ENCODE measurements around the gene LRRTM3.

The LRRTM3 gene

DNA sequence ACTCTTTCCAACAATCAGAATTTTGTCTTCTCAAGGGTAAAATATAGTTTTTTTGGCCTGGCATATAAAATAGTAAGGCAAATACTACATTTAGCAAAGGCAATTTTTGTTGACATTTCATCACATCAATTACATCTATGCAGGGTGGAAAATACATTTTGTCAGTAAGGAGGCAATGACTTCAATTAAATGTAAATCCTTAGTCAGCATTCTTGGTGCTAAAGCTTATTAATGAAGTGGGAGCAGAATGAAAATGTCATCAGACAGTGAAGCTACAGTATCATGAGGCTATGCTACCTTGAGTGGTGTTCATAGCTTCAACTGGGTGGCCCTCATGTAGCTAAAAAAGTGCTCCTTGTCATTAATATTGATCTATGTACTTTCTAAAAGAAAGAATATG is 8.9 kb downstream of the LRRTM3 start:
- DNase-seq (ENCODE audit: low spot score), result no peak

DNA sequence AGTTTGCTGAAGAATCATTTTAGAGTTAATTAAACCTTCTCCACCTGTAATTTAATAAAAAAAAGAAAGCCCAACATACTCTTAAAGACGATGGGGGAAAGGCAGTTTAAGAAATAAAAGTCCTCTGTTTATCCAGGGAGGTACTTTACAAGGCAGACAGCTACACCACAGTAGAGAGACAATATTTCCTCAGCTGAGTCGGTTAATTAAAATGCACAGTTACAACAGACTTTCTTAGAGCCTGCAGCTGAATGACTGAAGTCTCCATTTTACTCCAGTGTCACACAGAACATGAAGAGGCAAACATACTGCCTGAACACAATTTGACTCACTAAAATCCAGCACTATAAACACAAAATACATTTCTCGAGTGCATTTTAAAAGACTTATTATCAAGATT is 15.1 kb downstream of the LRRTM3 start:
- DNase-seq (ENCODE audit: low spot score), result no peak

DNA sequence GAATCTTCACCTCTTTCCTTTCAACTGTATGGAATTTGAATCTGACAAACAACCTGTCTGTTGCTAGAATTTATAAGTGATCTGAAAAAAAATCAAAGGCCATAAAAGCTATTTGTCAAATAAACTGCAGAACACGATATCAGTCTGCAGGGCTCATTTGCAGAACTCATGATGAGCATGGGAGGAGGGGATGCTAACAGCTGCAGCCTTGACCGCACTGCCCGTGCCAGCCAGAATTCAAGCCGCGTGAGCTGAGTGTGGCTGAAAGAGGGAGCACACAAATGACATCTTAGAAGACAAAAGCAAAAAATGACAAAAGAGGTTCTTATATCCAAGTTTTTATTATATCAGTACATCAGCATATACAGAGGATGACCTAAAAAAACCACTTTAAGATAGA is 15.7 kb downstream of the LRRTM3 start:
- DNase-seq (ENCODE audit: low spot score), result no peak

DNA sequence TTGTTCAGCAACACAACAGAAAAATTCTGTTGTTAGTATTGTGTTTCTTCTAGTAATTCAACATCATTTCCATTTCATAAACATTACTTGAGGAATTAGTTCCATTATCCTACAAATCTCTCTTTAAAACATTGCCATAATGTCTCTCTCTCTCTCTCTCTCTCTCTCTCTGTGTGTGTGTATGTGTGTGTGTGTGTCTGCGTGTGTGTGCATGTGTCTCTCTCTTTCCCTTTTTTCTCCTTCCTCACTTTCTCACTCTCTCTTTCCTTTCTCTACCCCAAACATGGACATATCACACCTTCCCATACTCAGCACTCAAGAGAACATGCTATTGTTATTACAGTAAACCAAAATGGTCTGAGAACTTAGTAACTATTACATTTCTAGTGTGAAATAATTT is 16.6 kb downstream of the LRRTM3 start:
- no peak for DNase-seq (ENCODE audit: low spot score)

DNA sequence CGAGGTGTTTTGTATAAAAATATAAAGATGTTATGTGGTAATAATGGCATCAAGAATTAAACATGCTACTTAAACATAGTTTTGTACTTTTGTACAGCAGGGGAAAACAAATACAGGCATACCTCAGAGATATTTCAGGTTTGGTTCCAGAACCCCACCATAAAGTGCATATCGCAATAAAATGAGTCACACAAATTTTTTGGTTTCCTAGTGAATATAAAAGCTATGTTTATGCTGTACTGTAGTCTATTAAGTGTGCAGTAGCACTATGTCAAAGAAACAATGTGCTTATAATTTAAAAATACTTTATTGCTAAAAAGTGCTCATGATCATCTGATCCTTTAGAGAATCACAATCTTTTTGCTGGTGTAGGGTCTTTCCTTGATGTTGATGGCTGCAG is 17.8 kb downstream of the LRRTM3 start:
- no peak for DNase-seq (ENCODE audit: low spot score)

DNA sequence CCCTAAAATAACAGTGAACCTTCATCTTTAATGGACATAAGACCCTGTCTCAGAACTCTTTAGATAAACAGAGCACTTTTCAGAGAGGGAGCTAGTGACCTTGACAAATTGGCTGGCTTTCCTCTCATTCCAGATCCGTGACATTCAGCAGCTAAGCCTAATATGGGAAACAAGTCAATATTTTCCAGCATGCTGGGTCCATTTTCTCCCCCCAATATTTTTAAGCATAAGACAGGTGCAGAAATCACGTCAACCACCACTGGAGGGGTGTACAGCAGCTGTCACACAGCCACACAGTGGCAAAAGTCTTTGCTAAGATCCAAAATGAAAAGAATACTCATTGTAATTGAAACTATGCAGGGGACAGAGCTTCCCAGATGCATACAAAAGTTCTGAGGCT is 26.1 kb downstream of the LRRTM3 start:
- no peak for DNase-seq (ENCODE audit: low spot score)

DNA sequence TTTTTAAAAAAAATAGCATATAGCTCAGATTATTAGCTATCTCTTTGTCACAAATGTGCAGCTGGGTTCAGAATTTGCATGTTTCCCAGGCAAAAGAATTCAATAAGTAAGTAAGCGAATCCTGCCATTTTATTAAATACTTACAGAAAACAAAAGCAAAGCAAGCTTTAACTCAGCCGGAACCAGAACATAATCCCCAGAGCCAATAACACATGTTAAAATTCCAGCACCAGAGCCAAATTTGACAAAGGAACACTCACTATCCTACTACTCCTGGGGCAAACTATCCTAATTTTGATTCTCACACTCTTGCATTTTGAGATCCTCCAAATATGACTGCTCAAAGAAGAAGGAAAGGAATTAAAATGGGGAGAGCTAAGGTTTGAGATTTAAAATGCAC is 32.6 kb downstream of the LRRTM3 start:
- no peak for DNase-seq (ENCODE audit: low spot score)

DNA sequence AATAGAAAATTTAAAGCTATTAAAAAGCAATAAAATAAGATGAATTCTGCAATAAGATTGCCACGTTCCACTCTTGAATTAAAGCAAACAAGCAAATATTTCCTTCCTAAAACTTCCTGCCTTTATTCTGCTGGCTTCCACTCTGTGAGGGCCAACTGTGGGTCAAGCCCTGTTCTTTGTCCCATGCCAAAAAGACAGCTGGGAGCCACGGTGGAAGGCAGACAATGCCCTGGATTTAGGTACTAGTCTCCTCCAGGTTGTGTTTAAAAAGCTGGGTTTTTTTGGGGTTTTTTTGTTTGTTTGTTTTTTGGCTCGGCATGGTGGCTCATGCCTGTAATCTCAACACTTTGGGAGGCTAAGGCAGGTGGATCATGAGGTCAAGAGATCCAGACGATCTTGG is 39.1 kb downstream of the LRRTM3 start:
- no peak for DNase-seq (ENCODE audit: low spot score)

DNA sequence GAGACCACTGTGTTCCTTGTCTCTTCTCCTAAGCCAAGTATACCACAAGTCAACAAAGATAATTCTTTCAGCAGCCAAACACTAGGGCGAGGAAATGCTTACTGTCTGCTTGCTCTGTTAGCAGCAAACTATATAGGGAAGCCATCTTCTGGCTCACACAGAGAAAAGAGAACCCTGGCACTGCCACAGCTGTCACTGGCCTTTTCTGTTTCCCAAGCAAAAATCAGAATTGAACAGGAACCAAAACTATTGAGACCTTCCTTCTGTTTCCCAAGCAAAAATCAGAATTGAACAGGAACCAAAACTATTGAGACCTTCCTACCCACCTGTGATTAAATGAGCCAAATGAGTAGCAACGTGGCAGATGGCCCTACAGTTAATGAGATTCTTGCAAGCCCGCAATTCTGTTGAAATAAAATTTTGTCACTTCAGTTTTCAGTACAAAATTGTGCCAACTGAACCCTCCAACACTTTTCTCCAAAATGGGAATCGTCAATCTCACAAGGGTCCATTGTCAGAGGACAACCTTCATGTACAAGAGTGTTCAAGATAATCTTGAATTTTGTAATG is 54.5 kb downstream of the LRRTM3 start:
- no peak for DNase-seq (ENCODE audit: low spot score)

DNA sequence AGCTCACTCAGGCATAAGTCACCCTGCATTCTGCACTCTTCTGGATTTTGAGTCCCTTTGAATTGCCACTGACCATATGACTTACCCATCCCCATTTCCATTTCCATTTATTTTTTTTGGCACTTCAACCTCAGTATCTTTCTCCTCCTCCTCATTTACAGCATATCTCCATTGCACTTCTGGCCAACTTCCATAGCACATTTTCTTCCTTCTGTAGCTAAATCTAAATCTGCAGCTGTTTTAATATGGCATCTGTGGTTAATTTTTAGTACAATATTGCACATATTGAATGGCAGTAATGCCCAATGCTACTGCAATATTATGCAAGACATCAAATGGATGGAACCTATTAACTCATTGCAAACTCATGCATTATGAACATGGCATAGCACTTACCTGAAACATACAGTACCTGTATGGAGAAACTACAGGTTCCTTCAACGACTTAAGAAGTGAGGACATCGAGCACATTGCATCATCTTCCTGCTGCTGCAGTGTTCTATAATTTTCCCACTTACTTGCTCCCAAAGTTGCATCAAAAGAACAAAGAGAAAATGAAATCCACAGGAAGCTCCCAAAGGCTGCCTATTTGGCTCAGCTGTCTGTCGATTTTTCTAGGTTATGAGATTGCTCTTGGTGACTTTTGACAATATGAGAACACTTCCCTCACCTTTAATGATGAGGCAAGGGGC is 55.7 kb downstream of the LRRTM3 start:
- DNase-seq (ENCODE audit: low spot score), result no peak

DNA sequence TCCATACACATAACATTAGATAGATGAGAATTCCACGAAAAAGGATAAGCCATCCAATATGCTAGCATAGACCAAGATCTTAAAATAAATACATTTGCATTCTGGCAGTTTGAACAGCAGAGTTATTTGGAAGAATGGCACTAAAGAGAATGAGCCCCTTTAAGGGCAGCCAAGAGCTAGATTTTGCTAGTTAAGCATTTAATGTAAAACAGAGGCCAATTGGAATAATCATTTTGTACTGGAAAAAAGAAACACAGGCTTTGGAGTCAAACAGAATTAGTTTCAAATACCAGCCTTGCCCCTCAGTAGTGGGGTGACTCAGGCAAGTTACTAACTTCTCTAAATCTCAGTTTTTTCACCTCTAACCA is 56.2 kb downstream of the LRRTM3 start:
- no peak for DNase-seq (ENCODE audit: low spot score)

DNA sequence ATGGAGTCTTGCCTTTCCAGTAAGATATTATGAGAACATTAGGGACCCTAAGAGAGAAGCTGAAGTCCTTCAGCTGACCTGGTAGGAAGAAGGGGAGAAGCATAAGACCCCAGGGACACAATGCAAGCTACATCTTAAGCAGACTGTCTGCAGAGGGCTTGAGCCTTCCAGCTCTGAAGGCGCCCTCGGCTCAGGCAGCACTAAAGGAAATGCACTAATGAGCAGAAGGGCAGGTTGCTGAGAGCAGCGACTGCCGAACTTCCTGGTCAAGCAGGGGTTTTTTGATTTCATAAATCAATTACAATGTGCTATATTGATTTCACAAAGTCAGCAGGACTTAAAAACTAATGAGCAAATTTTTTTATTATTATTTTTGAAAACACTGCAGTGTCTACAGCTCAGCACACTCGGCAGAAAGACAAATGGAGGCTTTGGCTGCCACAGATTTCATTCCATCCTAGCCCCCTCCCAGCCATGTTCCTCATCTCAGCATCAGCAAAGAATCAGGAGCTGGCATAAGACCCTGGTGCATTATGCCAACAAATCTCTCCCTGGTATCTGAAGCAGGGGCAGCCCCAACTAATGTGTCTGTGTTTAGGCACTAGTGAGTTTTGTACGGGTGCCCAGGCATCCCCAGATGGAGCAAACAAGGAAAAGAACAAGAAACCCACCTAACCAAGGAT is 57.1 kb downstream of the LRRTM3 start:
- DNase-seq (ENCODE audit: low spot score), result no peak

DNA sequence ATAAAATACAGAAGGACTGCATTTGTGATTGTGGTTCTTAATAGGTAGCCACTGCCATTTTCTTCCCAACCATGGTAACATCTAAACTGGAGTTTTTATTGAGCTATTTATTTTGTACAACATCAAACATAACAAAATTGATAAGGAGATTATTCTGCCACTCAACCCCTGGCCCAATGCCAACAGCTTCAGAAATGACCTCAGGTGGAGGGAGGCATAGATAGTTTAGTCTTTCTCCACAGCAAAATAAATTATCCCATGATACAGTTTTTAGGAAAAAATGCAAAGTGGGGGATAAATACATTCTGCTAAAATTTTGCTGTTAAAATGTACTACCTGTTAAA is 57.6 kb downstream of the LRRTM3 start:
- DNase-seq (ENCODE audit: low spot score), result no peak

DNA sequence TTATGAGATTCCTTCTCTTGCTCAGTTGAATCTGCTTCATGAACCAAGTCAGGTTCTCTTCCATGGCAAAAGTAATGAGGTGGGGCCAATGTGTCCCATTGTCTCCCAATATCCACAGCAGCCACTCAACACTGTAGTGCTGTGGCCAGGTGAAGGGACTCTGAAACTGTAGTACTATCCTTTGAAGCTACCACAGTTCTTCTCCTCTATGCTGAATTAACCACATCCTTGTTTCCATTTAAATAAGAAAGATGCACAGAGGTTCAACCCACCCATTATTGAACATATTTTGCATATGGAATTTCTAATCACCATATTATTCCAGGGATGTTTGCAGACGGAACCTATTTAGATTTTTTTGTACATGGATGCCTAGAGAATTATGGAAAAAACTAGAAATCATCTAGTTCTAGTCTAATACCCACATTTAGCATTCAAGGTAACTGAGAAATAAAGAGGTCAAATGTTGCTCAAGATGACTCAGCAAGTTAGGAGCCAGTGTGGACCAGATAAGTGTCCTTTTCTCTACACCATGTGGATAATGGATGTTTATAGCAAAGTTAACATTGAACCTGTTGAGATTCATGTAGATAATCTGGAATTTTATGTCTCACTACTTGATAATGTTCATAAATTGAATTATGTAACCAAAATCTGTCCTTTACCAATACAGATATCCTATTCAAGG is 64.5 kb downstream of the LRRTM3 start:
- no peak for DNase-seq (ENCODE audit: low spot score)

DNA sequence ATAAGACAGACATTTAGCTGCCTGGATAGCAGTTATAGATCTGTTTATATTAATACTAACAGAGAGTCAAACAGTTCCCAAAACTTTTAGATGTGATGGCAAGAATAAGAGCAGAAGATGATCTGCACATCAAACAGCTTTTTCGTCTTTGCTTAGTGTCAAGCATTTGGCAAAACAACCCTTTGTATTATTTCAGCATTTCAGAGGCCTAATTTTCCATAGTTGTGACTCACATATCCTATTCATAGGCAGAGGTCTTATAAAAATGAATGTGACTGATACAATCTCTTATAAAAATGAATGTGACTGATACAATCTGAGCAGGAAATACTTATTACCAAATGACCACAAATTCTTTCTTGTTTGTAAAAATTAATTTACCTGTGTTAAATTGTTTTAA is 71.2 kb downstream of the LRRTM3 start:
- no peak for DNase-seq (ENCODE audit: low spot score)

DNA sequence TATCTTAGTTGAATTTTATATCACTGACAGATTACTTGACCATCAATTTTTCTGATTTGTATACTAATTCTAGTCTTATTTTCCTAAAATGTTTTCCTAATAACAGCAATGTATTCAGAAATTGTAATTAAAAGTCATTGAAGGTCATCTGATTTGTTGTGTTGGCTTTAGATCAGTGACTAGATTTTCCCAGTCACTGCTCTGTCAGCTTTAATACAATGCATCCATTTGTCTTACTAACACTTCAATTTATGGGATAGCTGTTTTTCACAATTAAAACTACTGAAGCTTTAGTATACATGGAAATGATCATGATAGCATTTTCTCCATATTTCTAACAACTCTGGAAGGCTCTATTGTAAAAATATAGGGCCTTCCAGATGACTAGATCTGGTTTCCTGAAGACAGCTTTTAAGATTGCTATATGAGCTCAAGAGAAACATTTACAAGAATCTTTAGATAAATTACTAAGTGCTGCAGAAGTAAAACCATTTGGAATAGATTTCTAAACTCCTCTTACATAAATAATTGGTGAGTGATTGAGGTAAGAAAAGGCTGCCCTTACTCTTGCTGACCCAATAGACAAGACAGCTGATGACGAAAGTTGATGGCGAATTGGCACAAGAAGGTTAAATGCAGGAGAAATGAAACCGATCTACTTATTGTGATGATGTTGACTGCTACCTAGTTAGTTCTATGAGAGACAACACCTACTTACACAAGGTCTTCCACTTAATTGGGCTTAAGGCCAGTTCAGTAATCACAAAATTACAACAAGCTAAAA is 74.1 kb downstream of the LRRTM3 start:
- no peak for DNase-seq (ENCODE audit: low spot score)

DNA sequence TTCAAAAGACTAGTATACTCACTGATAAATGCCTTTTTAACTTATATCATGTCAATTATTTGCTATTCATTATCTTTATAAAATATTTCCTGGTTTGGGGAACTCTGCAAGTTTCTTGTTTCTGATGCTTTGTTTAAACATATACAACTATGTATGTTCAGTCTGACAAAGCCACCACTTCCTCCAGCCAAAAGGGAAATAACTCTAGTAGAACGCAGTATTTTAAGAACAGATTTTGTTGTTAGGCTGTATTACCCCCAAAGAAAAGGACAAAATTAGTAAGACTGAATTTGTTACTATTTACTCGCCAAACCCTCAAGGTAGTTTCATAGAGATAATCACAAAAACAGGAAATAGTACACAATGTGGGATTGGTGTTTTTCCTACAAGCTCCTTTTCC is 78.9 kb downstream of the LRRTM3 start:
- DNase-seq (ENCODE audit: low spot score), result no peak

DNA sequence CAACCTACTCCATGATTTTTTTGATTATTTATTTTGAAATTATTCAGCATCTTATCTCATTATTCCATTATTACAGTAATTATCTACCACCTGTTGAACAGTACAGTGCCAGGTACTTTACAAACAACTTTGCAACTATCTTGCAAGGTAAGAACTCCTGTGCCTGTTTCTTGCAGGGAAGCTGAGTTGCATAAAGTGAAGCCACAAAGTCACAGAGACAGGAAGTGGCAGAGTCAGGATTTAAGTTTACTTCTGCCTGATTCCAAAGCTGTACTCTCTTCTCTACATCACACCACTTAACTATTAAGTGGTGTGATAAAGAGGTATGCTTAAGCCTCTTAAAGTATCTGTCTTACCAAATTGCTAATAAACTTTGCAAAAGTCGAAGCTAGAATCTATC is 80.1 kb downstream of the LRRTM3 start:
- DNase-seq (ENCODE audit: low spot score), result no peak

DNA sequence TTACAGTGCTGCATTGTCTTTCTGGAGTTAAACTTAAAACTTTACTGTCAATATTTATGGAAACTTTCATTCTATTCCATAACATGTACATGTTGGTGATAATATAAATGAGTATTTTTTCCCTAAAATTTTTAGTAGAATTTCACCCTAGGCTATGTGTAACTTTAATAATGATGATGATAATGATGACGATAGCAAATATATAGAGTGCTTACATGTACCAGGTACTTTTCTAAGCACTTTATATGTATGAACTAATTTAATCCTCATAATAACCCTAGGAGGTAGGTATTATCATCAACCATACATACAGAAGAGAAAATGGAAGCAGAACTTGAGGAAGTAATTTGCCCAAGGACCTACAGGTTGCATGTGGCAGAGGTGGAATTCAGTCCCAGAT is 85.6 kb downstream of the LRRTM3 start:
- no peak for DNase-seq (ENCODE audit: low spot score)

DNA sequence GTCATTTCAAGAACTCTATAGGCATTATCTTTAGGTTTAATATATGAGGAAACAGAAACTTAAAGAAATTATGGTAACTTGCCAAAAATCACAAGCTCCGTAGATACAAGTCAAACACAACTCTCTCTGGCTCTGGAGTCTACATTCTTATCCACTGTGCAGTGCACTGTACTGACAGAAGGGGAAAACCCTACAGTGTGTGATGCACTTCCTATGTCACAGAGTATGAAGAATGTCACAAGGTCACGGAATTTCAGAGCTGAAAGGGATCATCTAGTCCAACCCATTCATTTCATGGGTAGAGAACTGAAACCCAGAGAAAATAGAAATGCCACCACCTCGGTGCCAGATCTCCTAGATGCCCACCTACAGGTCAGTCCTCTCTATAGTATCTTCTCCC is 86.1 kb downstream of the LRRTM3 start:
- DNase-seq (ENCODE audit: low spot score), result no peak

DNA sequence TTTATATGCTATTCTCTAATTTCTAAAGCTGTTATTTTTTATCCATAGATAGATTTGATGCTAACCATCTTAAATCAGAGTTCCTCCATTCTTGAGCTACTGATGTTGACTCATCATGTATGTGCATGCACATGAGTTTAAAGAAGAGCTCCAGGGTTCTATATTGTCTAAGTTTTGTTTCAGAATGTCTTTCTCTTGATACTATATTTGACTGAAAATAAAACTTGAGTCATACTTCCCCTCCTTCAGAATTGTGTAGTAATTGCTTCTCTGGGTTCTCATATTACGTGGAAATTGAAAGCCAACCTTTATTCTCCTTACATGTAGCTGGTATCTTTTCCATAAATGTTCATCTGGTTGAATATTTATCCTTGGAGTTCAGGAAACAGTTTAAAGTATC is 89.4 kb downstream of the LRRTM3 start:
- peak; percentile 39 for DNase-seq (ENCODE audit: low spot score)

DNA sequence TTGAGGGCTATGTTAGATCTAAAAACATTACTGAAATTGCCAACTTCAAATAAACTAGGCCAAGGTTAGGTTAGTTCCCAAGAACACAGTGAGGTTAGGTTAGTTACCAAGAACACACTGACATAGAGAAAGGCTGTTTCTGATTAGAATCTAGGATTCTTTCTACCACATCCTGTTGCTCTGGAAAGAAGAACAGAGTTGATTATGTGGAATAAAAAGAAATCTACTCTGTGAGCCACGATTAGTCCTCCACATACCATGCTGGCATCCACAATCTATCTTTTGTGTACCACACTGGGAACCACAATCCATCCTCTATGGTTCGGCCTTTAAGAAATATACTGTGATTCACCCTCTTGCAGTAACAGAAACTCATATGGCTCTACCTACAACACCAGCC is 91.4 kb downstream of the LRRTM3 start:
- no peak for DNase-seq (ENCODE audit: low spot score)

DNA sequence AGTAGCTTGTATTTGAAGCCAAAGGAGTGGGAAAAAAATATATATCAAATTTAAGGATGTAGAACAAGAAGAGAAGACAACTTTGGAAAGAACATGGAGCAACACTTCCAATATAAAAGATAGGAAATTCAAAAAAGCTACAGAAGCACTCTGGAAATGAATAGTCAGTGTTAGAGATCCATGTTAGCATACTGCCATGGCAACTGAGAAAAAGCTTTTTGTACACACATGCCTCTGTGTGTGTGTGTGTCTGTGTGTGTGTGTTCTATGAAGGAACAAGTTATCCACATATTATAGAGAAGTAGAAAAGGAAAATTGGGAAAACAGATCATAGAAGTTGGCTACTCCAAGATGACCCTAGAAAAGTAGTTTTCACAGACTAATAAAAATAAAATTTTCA is 96.3 kb downstream of the LRRTM3 start:
- DNase-seq (ENCODE audit: low spot score), result no peak
